Stimulated activated CD8-positive, alpha-beta memory T cell treated with anti-CD3 and anti-CD28 coated beads, Interleukin-15, amount 100 ng/mL, for 24 hours (primary cell): ENCODE measurements around the gene ROR1.

Experiments used
- DNase-seq: peaks from one replicate; pipeline ENCODE4 v3.0.0-alpha.2; 2020; ENCODE audit warnings: low read depth

ROR1 gene

DNA sequence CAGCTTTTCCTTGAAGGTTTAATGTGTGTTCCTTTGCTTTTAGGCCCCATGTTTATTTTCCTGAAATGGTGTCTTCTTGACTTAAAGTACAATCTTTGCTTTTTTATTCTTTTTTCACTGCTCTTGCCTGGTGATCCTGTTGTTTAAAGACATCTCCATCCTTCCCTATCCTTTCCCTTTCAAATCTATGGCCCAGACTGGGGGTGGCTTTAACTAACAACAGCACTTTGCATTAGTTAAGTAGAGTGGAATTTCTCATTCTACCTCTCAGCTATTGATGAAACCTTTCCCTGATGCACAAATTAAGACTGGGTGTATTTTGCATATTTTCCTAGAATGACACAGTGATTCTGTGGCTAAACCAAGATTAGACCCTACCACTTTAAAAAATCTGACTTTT, 84.3 kb downstream of the ROR1 start:
- no peak for DNase-seq

- no peak for DNase-seq
These were observed 85.9 kb downstream of the ROR1 start for GRCh38 chr1:63859480-63860275.

DNA sequence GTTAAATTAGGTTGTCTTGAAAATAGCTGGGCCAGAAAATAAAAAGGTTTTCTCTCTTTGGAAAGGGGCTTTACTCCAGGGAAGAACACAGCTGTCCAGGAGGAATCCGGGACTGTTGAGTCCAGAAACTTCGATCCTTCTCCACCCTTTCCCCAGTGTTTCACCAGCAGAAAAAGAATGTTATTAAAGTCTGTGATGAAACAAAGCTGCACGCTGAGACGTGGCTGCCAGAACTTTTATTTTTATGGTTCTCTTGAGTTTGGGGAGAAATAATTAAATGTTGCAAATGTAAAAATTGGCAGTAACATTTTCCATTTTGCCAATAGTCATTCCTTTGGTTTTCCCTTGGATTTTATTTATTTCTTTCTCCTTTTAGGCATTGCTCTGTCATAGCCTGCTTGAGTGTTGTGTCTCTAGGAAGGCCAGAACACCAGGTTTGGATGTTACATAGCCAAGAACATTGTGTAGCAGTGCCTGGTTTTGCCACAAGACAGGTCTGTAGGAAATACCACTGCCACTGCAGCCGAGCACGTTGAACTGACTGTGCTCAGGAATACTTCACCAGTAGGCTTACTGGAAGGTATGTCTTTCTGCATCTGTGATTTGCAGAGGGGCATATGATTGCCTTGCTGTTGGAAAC, 87.4 kb downstream of the ROR1 start:
- no peak for DNase-seq

- no peak for DNase-seq
These were observed 89.3 kb downstream of the ROR1 start for GRCh38 chr1:63863145-63863544.

DNA sequence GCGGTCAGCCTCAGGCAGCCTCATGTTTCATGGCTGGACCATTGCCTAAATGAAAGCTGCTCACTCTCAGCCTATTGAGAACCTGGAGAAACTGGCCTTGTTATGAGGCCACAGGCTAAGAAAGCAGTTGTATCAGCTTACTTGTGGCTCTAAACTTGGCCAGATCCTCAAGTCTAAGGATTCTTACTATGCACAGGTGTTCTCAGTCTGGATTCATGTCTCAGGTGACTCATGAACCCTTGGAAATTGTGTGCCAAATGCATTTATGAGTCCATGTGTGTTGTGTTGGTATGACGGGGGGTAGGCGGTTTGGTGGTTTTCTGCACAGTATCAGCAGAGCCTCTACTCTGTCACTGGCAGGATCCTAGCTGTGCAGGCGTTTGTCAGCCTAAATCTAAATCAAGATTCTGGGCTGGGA, 90.4 kb downstream of the ROR1 start:
- no peak for DNase-seq

DNA sequence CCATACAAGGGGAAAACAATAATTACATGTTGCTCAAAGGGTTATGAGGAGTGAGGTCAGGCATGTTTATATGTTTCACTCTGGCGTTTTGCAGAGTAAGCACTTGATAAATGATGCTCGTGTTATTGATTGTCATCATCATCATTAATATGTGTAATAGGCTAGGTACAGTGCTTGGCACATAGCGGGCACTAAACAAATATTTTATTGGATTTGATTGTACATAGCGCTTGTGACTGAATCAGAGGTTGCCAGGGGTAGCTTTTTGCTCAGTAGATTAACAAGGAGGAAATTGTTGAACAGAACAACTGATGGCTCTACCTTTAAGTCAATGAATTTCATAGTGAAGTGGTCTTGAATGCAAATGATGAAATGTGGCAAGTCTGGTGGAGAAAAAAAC, 91.7 kb downstream of the ROR1 start:
- no peak for DNase-seq

- no peak for DNase-seq
These were observed 92.3 kb downstream of the ROR1 start for GRCh38 chr1:63866084-63866483.

GRCh38 chr1:63867429-63868176, 93.8 kb downstream of the ROR1 start:
- DNase-seq: no peak

- no peak for DNase-seq
These were observed 94.5 kb downstream of the ROR1 start for GRCh38 chr1:63868268-63868781.

- no peak for DNase-seq
These were observed 96.3 kb downstream of the ROR1 start for GRCh38 chr1:63870152-63870551.

GRCh38 chr1:63871463-63871862, 97.6 kb downstream of the ROR1 start:
- DNase-seq: no peak

- DNase-seq: no peak
These were observed 99.9 kb downstream of the ROR1 start for GRCh38 chr1:63873751-63874150.

GRCh38 chr1:63874278-63874880, 100.6 kb downstream of the ROR1 start:
- no peak for DNase-seq

GRCh38 chr1:63875636-63876035, 101.8 kb downstream of the ROR1 start:
- no peak for DNase-seq

DNA sequence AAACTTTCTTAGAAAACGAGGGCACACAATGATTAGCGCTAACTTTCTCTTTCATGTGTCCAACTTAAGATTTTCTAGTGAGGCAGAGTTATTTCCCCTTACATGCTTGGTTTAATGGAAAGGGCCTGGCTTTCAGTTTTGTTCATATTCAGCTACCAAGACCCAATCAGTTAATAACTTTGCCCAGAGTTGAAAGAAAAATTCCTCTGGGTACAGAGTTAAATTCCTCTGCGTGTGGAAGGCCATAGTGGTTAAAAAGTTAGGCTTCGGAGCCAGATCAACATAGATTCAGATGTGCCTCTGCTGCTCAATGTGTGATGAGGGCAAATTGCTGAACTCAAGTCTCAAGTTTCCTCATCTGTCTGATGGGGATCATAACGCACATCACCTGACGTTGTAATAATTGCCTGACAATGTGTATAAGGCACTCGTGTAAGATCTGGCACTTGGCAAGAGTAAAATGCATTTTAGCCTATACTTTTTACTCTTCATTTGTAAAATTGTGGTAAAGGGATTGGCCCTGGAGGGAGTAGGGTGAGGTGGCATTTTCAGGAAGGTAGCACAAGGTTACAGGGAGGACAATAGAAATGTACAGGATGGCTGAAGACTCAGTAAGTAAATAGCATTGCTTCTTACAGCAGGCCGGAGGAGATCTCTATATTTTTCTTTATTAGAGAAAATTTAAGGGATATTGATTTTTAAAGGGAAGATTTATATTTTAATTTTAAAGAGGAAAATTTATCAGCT, 103.4 kb downstream of the ROR1 start:
- DNase-seq: no peak

DNA sequence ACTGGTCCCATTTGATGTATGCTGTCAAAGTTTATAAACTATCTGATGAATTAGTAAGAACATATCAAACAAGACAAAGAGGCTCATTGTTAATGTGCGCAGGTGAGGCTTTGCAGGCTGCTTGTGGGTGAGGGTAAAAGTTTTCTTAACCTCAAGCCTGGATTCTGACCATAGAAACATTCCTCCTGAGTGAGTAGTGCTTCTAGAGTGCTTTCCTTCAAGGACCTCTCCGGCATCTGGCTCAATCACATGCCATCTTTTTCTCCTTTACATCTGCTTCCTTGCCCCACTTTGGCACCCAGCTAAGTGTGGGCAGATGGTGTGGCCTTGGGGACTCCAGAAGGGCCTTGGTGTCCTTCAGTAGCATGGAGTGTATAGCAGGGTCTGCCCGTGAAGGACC, 104.0 kb downstream of the ROR1 start:
- no peak for DNase-seq

GRCh38 chr1:63878932-63879331, 105.1 kb downstream of the ROR1 start:
- no peak for DNase-seq

- DNase-seq: no peak
These were observed 107.2 kb downstream of the ROR1 start for GRCh38 chr1:63880958-63881576.

DNA sequence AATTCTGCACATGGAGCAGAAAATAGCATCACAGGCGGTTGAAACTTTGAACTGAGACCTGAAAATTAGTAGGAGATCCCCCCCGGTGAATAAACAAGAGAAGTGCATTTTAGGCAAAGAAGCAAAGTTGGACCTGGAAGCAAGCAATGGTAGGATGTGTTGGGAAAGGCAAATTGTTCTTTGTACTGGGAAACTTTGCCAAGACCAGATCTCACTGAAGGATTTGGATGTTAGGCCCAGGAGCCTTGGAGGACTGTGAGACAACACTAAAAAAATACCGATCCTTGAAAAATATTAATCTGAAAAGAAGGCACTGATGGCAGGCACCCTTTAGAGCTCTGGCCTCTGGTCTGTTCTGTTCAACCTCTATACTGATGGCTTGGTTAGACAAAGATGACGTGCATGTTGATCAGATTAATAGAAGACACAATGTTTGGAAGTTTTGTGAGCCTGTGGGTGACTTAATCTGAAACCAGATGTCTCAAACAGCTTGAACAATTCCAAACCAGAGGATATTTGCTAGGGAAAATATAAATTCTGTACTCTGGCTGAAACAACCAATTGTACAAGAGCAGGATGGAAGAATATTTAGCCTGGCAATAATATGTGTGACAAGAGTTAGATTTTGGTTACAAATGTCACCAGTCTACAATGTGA, 108.4 kb downstream of the ROR1 start:
- DNase-seq: no peak

GRCh38 chr1:63883494-63884235, 109.8 kb downstream of the ROR1 start:
- DNase-seq: no peak
